Progenitor cell of endocrine pancreas (in vitro differentiated cells): Measurements from ENCODE around the gene RPS6KA1. TPM values are rescaled to one million over a fixed set of nuclear protein-coding genes. Genes with fewer than 3 reads are reported as not detected.
"Not testable (repeated sequence)": the region's sequence is repeated elsewhere in the genome, so short reads cannot be mapped to it uniquely, and the experiment has no call there.

ENCODE experiments used
- DNase-seq: peaks from one replicate; pipeline ENCODE4 v3.0.0; 2021; ENCODE audit warnings: low spot score; ENCODE audit not compliant: unreplicated experiment
- H3K27ac Mint-ChIP-seq: 2 replicates; pipeline ENCODE4 v1.8.0; 2021; ENCODE audit warnings: mild to moderate bottlenecking, moderate library complexity, mixed read lengths
- H3K27me3 Mint-ChIP-seq: 2 replicates; pipeline ENCODE4 v1.8.0; 2021; ENCODE audit warnings: mixed read lengths
- H3K36me3 Mint-ChIP-seq: 2 replicates; pipeline ENCODE4 v1.8.0; 2022; ENCODE audit warnings: mixed read lengths; ENCODE audit not compliant: insufficient read depth
- H3K4me1 Mint-ChIP-seq: 2 replicates; pipeline ENCODE4 v1.8.0; 2021; ENCODE audit warnings: low read depth, mixed read lengths
- H3K4me3 Mint-ChIP-seq: 2 replicates; pipeline ENCODE4 v1.8.0; 2021; ENCODE audit warnings: low read depth, mild to moderate bottlenecking, moderate library complexity, mixed read lengths
- H3K9me3 Mint-ChIP-seq: 2 replicates; pipeline ENCODE4 v1.8.0; 2021; ENCODE audit warnings: low read depth, mixed read lengths
- total RNA-seq: library from RNA; stranded (reverse); gene quantifications from 2 replicates; pipeline ENCODE4 v1.2.1, GENCODE V29; 2021
- TF ChIP-seq, protein P1 (sequence below): fragments of 200-600 bp; sonication (generic); IDR thresholded peaks from one replicate; pipeline ENCODE4 v1.5.0; 2021; ENCODE audit warnings: antibody characterized with exemption, mild to moderate bottlenecking; ENCODE audit not compliant: unreplicated experiment

Gene RPS6KA1
- total RNA-seq, 1 donor from 2014 or later = 26.7 TPM

- no peak for DNase-seq
- Mint-ChIP-seq H3K27ac (no peak overlapping the region), H3K4me3 (no peak overlapping the region), H3K36me3 (no peaks in the 10 kb centered on the region), H3K9me3 (peaks cover 4% of the 10 kb centered on the region), H3K27me3 (no peaks in the 10 kb centered on the region), H3K4me1 (no peaks in the 10 kb centered on the region)
- TF ChIP-seq, protein P1, sequence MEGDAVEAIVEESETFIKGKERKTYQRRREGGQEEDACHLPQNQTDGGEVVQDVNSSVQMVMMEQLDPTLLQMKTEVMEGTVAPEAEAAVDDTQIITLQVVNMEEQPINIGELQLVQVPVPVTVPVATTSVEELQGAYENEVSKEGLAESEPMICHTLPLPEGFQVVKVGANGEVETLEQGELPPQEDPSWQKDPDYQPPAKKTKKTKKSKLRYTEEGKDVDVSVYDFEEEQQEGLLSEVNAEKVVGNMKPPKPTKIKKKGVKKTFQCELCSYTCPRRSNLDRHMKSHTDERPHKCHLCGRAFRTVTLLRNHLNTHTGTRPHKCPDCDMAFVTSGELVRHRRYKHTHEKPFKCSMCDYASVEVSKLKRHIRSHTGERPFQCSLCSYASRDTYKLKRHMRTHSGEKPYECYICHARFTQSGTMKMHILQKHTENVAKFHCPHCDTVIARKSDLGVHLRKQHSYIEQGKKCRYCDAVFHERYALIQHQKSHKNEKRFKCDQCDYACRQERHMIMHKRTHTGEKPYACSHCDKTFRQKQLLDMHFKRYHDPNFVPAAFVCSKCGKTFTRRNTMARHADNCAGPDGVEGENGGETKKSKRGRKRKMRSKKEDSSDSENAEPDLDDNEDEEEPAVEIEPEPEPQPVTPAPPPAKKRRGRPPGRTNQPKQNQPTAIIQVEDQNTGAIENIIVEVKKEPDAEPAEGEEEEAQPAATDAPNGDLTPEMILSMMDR = no peak
Observed at GRCh38 chr1:26585471-26585870, 55.9 kb downstream of the RPS6KA1 start.

DNA sequence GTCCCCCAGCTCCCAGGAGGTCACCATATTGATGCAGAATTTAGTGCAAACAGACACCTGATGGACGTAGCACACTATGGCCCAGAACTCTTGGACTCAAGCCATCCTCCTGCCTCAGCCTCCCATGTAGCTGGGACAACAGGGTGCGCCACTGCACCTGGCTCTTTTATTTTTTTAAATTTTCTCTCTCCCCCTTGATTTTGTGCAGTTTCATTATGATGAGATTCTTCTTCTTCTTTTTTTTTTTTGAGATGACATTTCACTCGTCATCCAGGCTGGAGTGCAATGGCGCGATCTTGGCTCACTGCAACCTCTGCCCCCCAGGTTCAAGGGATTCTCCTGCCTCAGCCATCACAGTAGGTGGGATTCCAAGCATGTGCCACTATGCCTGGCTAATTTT, 63.8 kb downstream of the RPS6KA1 start:
- TF ChIP-seq, protein P1 = no peak
- no peaks in the 10 kb centered on the region for H3K36me3 Mint-ChIP-seq
- no peak overlapping the region for H3K4me3 Mint-ChIP-seq
- no peaks in the 10 kb centered on the region for H3K4me1 Mint-ChIP-seq
- H3K9me3 Mint-ChIP-seq = peaks cover 4% of the 10 kb centered on the region
- H3K27ac Mint-ChIP-seq = no peak overlapping the region
- no peaks in the 10 kb centered on the region for H3K27me3 Mint-ChIP-seq
- no peak for DNase-seq

DNA sequence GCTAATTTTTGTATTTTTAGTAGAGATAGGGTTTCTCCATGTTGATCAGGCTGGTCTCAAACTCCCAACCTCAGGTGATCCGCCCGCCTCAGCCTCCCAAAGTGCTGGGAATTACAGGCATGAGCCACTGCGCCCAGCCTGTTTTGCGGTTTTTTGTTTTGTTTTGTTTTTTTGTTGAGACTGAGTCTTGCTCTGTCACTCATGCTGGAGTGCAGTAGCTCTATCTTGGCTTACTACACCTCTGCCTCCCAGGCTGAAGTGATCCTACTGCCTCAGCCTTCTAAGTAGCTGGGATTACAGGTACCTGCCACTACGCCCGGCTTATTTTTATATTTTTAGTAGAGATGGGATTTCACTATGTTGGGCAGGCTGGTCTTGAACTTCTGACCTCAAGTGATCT, 65.0 kb downstream of the RPS6KA1 start:
- H3K9me3 Mint-ChIP-seq, H3K4me1 Mint-ChIP-seq, H3K27me3 Mint-ChIP-seq, DNase-seq, H3K27ac Mint-ChIP-seq, H3K36me3 Mint-ChIP-seq, H3K4me3 Mint-ChIP-seq: not testable (repeated sequence)

GRCh38 chr1:26597629-26598039, 68.1 kb downstream of the RPS6KA1 start:
- Mint-ChIP-seq H3K9me3 (no peaks in the 10 kb centered on the region), H3K27ac (no peak overlapping the region), H3K4me1 (peaks cover 1% of the 10 kb centered on the region), H3K4me3 (no peak overlapping the region), H3K27me3 (no peaks in the 10 kb centered on the region), H3K36me3 (no peaks in the 10 kb centered on the region)
- DNase-seq = no peak
- TF ChIP-seq, protein P1 = peak; percentile 65

DNA sequence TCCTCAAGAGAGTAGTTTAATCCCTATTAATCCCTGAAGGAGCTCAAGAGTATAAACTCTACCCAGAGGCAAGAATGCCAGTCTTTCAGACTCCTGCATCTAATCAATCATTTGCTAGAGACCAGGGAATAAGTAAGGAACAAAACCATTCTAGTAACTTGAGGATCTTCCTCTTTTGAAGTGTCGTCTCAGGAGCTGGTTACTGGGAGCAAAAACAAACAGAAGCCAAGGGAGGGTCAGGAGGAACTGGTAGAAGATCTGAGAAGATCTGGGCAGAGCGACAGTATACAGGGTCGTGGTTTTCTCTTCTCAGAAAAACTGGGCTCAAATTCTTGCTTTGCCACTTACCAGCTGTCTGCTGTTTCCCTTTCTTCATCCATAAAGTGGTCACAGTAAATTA, 69.3 kb downstream of the RPS6KA1 start:
- H3K27ac Mint-ChIP-seq = no peak overlapping the region
- H3K4me1 Mint-ChIP-seq = peaks cover 7% of the 10 kb centered on the region
- no peak for DNase-seq
- H3K36me3 Mint-ChIP-seq = no peaks in the 10 kb centered on the region
- H3K4me3 Mint-ChIP-seq = no peak overlapping the region
- no peaks in the 10 kb centered on the region for H3K9me3 Mint-ChIP-seq
- H3K27me3 Mint-ChIP-seq = peaks cover 1% of the 10 kb centered on the region
- TF ChIP-seq, protein P1 = no peak

DNA sequence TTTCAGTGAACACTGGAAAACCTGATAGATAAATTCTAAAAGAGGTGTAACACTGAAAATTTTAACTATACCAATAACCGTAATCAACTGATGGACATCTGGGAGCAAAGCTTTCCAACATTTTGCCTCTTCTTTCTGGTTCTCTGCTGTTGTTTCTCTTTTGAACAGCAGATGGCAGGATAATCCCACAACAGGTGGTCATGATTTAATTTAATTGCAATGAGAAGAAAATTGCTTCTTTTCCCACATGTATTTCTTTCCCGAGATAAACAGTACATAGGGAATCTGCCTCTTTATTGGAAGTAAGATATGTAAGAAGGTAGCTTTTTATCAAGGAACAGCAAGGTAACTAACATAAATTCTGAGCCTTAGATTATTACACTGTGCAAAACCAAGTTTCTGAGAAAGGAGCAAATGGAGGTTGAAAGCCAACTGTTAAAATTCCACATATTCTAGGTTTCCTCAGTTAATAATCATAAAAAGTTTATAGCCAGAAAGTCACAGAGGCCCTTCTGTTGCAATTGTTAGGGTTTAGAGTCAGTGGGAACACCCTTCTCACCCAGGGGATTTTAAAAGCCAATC, 72.9 kb downstream of the RPS6KA1 start:
- Mint-ChIP-seq H3K4me3 (no peak overlapping the region), H3K27me3 (peaks cover 2% of the 10 kb centered on the region), H3K9me3 (no peaks in the 10 kb centered on the region), H3K4me1 (peaks cover 11% of the 10 kb centered on the region), H3K36me3 (no peaks in the 10 kb centered on the region), H3K27ac (no peak overlapping the region)
- TF ChIP-seq, protein P1 = peak; percentile 85
- peak; percentile 18 for DNase-seq
